Measurements from ENCODE around the gene MN1.
"Not testable (repeated sequence)": the region's sequence is repeated elsewhere in the genome, so short reads cannot be mapped to it uniquely, and the experiment has no call there.

MN1 gene

GRCh38 chr22:27745154-27745553 is 56.4 kb downstream of the MN1 start:
- H3K36me3 ChIP-seq (ENCODE audit: control insufficient read depth, insufficient read depth, low read length), result no peaks in the 10 kb centered on the region
- peaks cover 15% of the 10 kb centered on the region for H3K4me1 ChIP-seq (ENCODE audit: control insufficient read depth, insufficient read depth, low read length)
- no peaks in the 10 kb centered on the region for H3K9me3 ChIP-seq (ENCODE audit: control insufficient read depth, low read length)
- no peak overlapping the region for H3K4me3 ChIP-seq (ENCODE audit: insufficient read depth, low read depth, low read length)
- H3K27ac ChIP-seq (ENCODE audit: insufficient read depth, low read depth, low read length, poor library complexity, severe bottlenecking), result no peak overlapping the region
- 80 to 87% methylated on average over 4 of the region's 4 CpGs for WGBS, 2 experiments
- H3K27me3 ChIP-seq (ENCODE audit: control insufficient read depth, insufficient read depth, low read length, poor library complexity, severe bottlenecking), result peaks cover 9% of the 10 kb centered on the region

GRCh38 chr22:27744078-27744477 is 57.5 kb downstream of the MN1 start:
- H3K27ac ChIP-seq (ENCODE audit: insufficient read depth, low read depth, low read length, poor library complexity, severe bottlenecking); H3K27me3 ChIP-seq (ENCODE audit: control insufficient read depth, insufficient read depth, low read length, poor library complexity, severe bottlenecking); H3K36me3 ChIP-seq (ENCODE audit: control insufficient read depth, insufficient read depth, low read length); H3K9me3 ChIP-seq (ENCODE audit: control insufficient read depth, low read length); H3K4me1 ChIP-seq (ENCODE audit: control insufficient read depth, insufficient read depth, low read length); H3K4me3 ChIP-seq (ENCODE audit: insufficient read depth, low read depth, low read length): not testable (repeated sequence)
- 12 to 14% methylated on average over 14 to 15 of the region's 15 CpGs for WGBS, 2 experiments

GRCh38 chr22:27740202-27740748 is 61.3 kb downstream of the MN1 start:
- Histone ChIP-seq H3K27me3 (ENCODE audit: control insufficient read depth, insufficient read depth, low read length, poor library complexity, severe bottlenecking) (peaks cover 9% of the 10 kb centered on the region), H3K27ac (ENCODE audit: insufficient read depth, low read depth, low read length, poor library complexity, severe bottlenecking) (no peak overlapping the region), H3K9me3 (ENCODE audit: control insufficient read depth, low read length) (peaks cover 6% of the 10 kb centered on the region), H3K4me1 (ENCODE audit: control insufficient read depth, insufficient read depth, low read length) (no peaks in the 10 kb centered on the region), H3K36me3 (ENCODE audit: control insufficient read depth, insufficient read depth, low read length) (no peaks in the 10 kb centered on the region), H3K4me3 (ENCODE audit: insufficient read depth, low read depth, low read length) (no peak overlapping the region)
- WGBS, 2 experiments, result 92 to 97% methylated on average over 3 of the region's 3 CpGs

GRCh38 chr22:27737521-27737920 is 64.0 kb downstream of the MN1 start:
- H3K4me1 ChIP-seq (ENCODE audit: control insufficient read depth, insufficient read depth, low read length), result no peaks in the 10 kb centered on the region
- no peaks in the 10 kb centered on the region for H3K36me3 ChIP-seq (ENCODE audit: control insufficient read depth, insufficient read depth, low read length)
- WGBS, 2 experiments, result 94 to 96% methylated on average over 3 to 4 of the region's 4 CpGs
- H3K9me3 ChIP-seq (ENCODE audit: control insufficient read depth, low read length), result peaks cover 6% of the 10 kb centered on the region
- H3K4me3 ChIP-seq (ENCODE audit: insufficient read depth, low read depth, low read length), result no peak overlapping the region
- no peak overlapping the region for H3K27ac ChIP-seq (ENCODE audit: insufficient read depth, low read depth, low read length, poor library complexity, severe bottlenecking)
- H3K27me3 ChIP-seq (ENCODE audit: control insufficient read depth, insufficient read depth, low read length, poor library complexity, severe bottlenecking), result peaks cover 9% of the 10 kb centered on the region

GRCh38 chr22:27734066-27734465 is 67.5 kb downstream of the MN1 start:
- no peaks in the 10 kb centered on the region for H3K36me3 ChIP-seq (ENCODE audit: control insufficient read depth, insufficient read depth, low read length)
- WGBS, 2 experiments, result 91 to 97% methylated on average over 4 of the region's 4 CpGs
- H3K4me3 ChIP-seq (ENCODE audit: insufficient read depth, low read depth, low read length), result no peak overlapping the region
- peaks cover 6% of the 10 kb centered on the region for H3K9me3 ChIP-seq (ENCODE audit: control insufficient read depth, low read length)
- no peaks in the 10 kb centered on the region for H3K4me1 ChIP-seq (ENCODE audit: control insufficient read depth, insufficient read depth, low read length)
- H3K27me3 ChIP-seq (ENCODE audit: control insufficient read depth, insufficient read depth, low read length, poor library complexity, severe bottlenecking), result no peaks in the 10 kb centered on the region
- no peak overlapping the region for H3K27ac ChIP-seq (ENCODE audit: insufficient read depth, low read depth, low read length, poor library complexity, severe bottlenecking)

GRCh38 chr22:27732841-27733240 is 68.7 kb downstream of the MN1 start:
- Histone ChIP-seq H3K4me3 (ENCODE audit: insufficient read depth, low read depth, low read length) (no peak overlapping the region), H3K27me3 (ENCODE audit: control insufficient read depth, insufficient read depth, low read length, poor library complexity, severe bottlenecking) (no peaks in the 10 kb centered on the region), H3K9me3 (ENCODE audit: control insufficient read depth, low read length) (peaks cover 5% of the 10 kb centered on the region), H3K4me1 (ENCODE audit: control insufficient read depth, insufficient read depth, low read length) (peaks cover 1% of the 10 kb centered on the region), H3K36me3 (ENCODE audit: control insufficient read depth, insufficient read depth, low read length) (no peaks in the 10 kb centered on the region), H3K27ac (ENCODE audit: insufficient read depth, low read depth, low read length, poor library complexity, severe bottlenecking) (no peak overlapping the region)
- 91 to 93% methylated on average over 6 of the region's 6 CpGs for WGBS, 2 experiments

- no peaks in the 10 kb centered on the region for H3K27me3 ChIP-seq (ENCODE audit: control insufficient read depth, insufficient read depth, low read length, poor library complexity, severe bottlenecking)
- H3K9me3 ChIP-seq (ENCODE audit: control insufficient read depth, low read length), result peaks cover under 1% of the 10 kb centered on the region
- no peaks in the 10 kb centered on the region for H3K36me3 ChIP-seq (ENCODE audit: control insufficient read depth, insufficient read depth, low read length)
- no peak overlapping the region for H3K27ac ChIP-seq (ENCODE audit: insufficient read depth, low read depth, low read length, poor library complexity, severe bottlenecking)
- 83 to 89% methylated on average over 2 of the region's 2 CpGs for WGBS, 2 experiments
- peaks cover 6% of the 10 kb centered on the region for H3K4me1 ChIP-seq (ENCODE audit: control insufficient read depth, insufficient read depth, low read length)
- no peak overlapping the region for H3K4me3 ChIP-seq (ENCODE audit: insufficient read depth, low read depth, low read length)
These were observed 69.2 kb downstream of the MN1 start for GRCh38 chr22:27732391-27732790.

GRCh38 chr22:27731621-27732020 is 69.9 kb downstream of the MN1 start:
- 87 to 89% methylated on average over 3 of the region's 3 CpGs for WGBS, 2 experiments
- no peak overlapping the region for H3K4me3 ChIP-seq (ENCODE audit: insufficient read depth, low read depth, low read length)
- no peak overlapping the region for H3K27ac ChIP-seq (ENCODE audit: insufficient read depth, low read depth, low read length, poor library complexity, severe bottlenecking)
- no peaks in the 10 kb centered on the region for H3K36me3 ChIP-seq (ENCODE audit: control insufficient read depth, insufficient read depth, low read length)
- no peaks in the 10 kb centered on the region for H3K27me3 ChIP-seq (ENCODE audit: control insufficient read depth, insufficient read depth, low read length, poor library complexity, severe bottlenecking)
- H3K9me3 ChIP-seq (ENCODE audit: control insufficient read depth, low read length), result no peaks in the 10 kb centered on the region
- H3K4me1 ChIP-seq (ENCODE audit: control insufficient read depth, insufficient read depth, low read length), result peaks cover 12% of the 10 kb centered on the region

- Histone ChIP-seq H3K27ac (ENCODE audit: insufficient read depth, low read depth, low read length, poor library complexity, severe bottlenecking) (no peak overlapping the region), H3K9me3 (ENCODE audit: control insufficient read depth, low read length) (no peaks in the 10 kb centered on the region), H3K27me3 (ENCODE audit: control insufficient read depth, insufficient read depth, low read length, poor library complexity, severe bottlenecking) (no peaks in the 10 kb centered on the region), H3K36me3 (ENCODE audit: control insufficient read depth, insufficient read depth, low read length) (no peaks in the 10 kb centered on the region), H3K4me3 (ENCODE audit: insufficient read depth, low read depth, low read length) (no peak overlapping the region), H3K4me1 (ENCODE audit: control insufficient read depth, insufficient read depth, low read length) (peaks cover 14% of the 10 kb centered on the region)
- WGBS, 2 experiments, result 86 to 92% methylated on average over 9 of the region's 9 CpGs
These were observed 70.7 kb downstream of the MN1 start for GRCh38 chr22:27730641-27731433.

- 93 to 97% methylated on average over 4 of the region's 4 CpGs for WGBS, 2 experiments
These were observed 72.3 kb downstream of the MN1 start for GRCh38 chr22:27729246-27729645.

More at GRCh38 chr22:27729246-27729645, 72.3 kb downstream of the MN1 start:
- H3K36me3 ChIP-seq (ENCODE audit: control insufficient read depth, insufficient read depth, low read length), result no peaks in the 10 kb centered on the region
- H3K27me3 ChIP-seq (ENCODE audit: control insufficient read depth, insufficient read depth, low read length, poor library complexity, severe bottlenecking), result no peaks in the 10 kb centered on the region
- no peaks in the 10 kb centered on the region for H3K9me3 ChIP-seq (ENCODE audit: control insufficient read depth, low read length)
- no peak overlapping the region for H3K4me3 ChIP-seq (ENCODE audit: insufficient read depth, low read depth, low read length)
- peaks cover 14% of the 10 kb centered on the region for H3K4me1 ChIP-seq (ENCODE audit: control insufficient read depth, insufficient read depth, low read length)
- no peak overlapping the region for H3K27ac ChIP-seq (ENCODE audit: insufficient read depth, low read depth, low read length, poor library complexity, severe bottlenecking)

Data from ectodermal cell (in vitro differentiated cells).